GM23248 (cell line): ENCODE measurements around the gene SNX9. TPM values are rescaled to one million over a fixed set of nuclear protein-coding genes. Genes with fewer than 3 reads are reported as not detected.

Experiments used
- DNase-seq: peaks from one replicate; pipeline ENCODE4 v3.0.0-alpha.2; 2015
- H2AFZ ChIP-seq: fragments of 200-600 bp; sonication (generic); 2 replicates; pipeline ENCODE4 v1.6.1; 2016; ENCODE audit warnings: antibody characterized with exemption
- H3F3A ChIP-seq: fragments of 200-600 bp; sonication (generic); 2 replicates; pipeline ENCODE4 v1.6.1; 2016; ENCODE audit warnings: mild to moderate bottlenecking, antibody characterized with exemption, mixed run types; ENCODE audit not compliant: insufficient read depth
- H3K27ac ChIP-seq: fragments of 200-600 bp; sonication (generic); 2 replicates; pipeline ENCODE4 v1.5.1; 2016; ENCODE audit warnings: mild to moderate bottlenecking
- H3K27me3 ChIP-seq: fragments of 200-600 bp; sonication (generic); replicated peaks from 2 replicates; pipeline ENCODE4 v1.6.1; 2016; ENCODE audit warnings: mild to moderate bottlenecking; ENCODE audit not compliant: insufficient read depth
- H3K36me3 ChIP-seq: fragments of 200-600 bp; sonication (generic); 2 replicates; pipeline ENCODE4 v1.6.1; 2016; ENCODE audit warnings: low read depth, mild to moderate bottlenecking
- H3K4me1 ChIP-seq: fragments of 200-600 bp; sonication (generic); 2 replicates; pipeline ENCODE4 v1.6.1; 2016; ENCODE audit warnings: mild to moderate bottlenecking; ENCODE audit not compliant: insufficient read depth
- H3K4me2 ChIP-seq: fragments of 200-600 bp; sonication (generic); one replicate; pipeline ENCODE4 v1.6.1; 2016; ENCODE audit warnings: mild to moderate bottlenecking; ENCODE audit not compliant: unreplicated experiment
- H3K4me3 ChIP-seq: fragments of 200-600 bp; sonication (generic); 2 replicates; pipeline ENCODE4 v1.5.1; 2016; ENCODE audit warnings: mild to moderate bottlenecking
- H3K79me2 ChIP-seq: fragments of 200-600 bp; sonication (generic); 2 replicates; pipeline ENCODE4 v1.6.1; 2016; ENCODE audit warnings: mild to moderate bottlenecking; ENCODE audit not compliant: insufficient read depth
- H3K9ac ChIP-seq: fragments of 200-600 bp; sonication (generic); 2 replicates; pipeline ENCODE4 v1.6.1; 2016; ENCODE audit warnings: mild to moderate bottlenecking
- H3K9me2 ChIP-seq: fragments of 200-600 bp; sonication (generic); 2 replicates; pipeline ENCODE4 v1.6.1; 2016; ENCODE audit warnings: mixed run types, mild to moderate bottlenecking, moderate library complexity; ENCODE audit not compliant: insufficient read depth
- H3K9me3 ChIP-seq: fragments of 200-600 bp; sonication (generic); one replicate; pipeline ENCODE4 v1.6.1; 2017; ENCODE audit warnings: low read depth
- H4K20me1 ChIP-seq: fragments of 200-600 bp; sonication (generic); 2 replicates; pipeline ENCODE4 v1.6.0; 2016; ENCODE audit not compliant: insufficient read depth
- EZH2 ChIP-seq: fragments of 200-600 bp; sonication (generic); IDR thresholded peaks from 2 replicates; pipeline ENCODE4 v1.6.1; 2018; ENCODE audit warnings: antibody characterized with exemption, mild to moderate bottlenecking; ENCODE audit not compliant: insufficient read depth, poor library complexity, severe bottlenecking
- EZH2phosphoT487 ChIP-seq: fragments of 200-600 bp; sonication (generic); IDR thresholded peaks from 2 replicates; pipeline ENCODE4 v1.6.1; 2018; ENCODE audit warnings: antibody characterized with exemption, moderate library complexity, mild to moderate bottlenecking, low read depth; ENCODE audit not compliant: insufficient read depth
- WGBS, 2 experiments: methylation state at CpG; one replicate each; pipeline ENCODE4 v1.1.6; 2015 to 2017; ENCODE audit warnings: low lambda C conversion rate in 2 of 2, low coverage in 1 of 2; ENCODE audit errors: missing lambda C conversion rate in 2 of 2; 5-methylcytosine and 5-hydroxymethylcytosine counted together
- in situ Hi-C: fragments of 300-500 bp; cut with MboI; formaldehyde crosslinking; loops from 2 replicates; pipeline ENCODE4 v1.15.0; 2020
- polyA plus RNA-seq: library from polyadenylated mRNA; unstranded; fragments of >200 nt; fragmentation: Nextera tagmentation; extraction: Ambion mirVana; gene quantifications from 2 replicates; pipeline ENCODE4 v1.2.1, GENCODE V29; 2016
- total RNA-seq: library from RNA; depleted of rRNA; stranded (reverse); fragments of >200 nt; shearing (Covaris generic); gene quantifications from 2 replicates; pipeline ENCODE4 v1.2.3, GENCODE V29; 2014

Gene SNX9
- total and polyA plus RNA-seq, 2 experiments from 2014 or later, result 80.4 to 89.6 TPM

DNA sequence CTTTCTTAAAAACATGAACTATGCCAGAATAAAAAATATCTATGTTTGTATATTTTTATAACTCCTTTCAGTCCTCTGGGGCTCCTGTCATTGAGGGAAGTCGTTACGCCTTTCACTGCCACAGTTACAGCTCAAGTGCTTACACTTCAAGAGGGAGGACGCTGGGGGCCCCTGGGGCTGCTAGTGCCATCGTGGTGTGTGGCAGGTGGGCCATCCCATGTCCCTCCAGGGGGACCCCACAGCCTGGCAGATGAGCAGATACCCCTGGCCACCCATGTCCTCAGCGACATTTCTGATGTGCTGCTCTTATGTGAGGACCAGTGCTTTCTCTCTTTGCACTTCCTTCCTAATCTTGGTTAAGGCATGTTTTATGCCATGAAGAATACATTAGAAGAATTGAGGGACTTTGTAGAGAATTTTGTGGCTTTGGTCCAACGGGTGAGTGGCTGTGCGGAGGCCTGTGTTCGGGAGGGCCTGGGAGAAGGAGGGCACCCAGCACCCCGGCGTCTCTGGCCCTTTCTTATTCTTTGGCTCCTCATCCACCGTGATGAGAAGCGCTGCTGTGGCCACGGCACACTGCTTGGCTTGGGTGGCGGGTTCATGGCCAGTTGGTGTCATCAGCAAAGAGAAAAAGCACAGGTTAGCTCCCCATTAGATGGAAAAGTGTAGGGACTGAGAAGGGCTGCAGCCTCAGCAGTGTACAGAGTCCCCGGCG is 120.4 kb downstream of the SNX9 start:
- no peaks in the 10 kb centered on the region for H3K79me2 ChIP-seq
- no peak for DNase-seq
- no peak overlapping the region for H3K9ac ChIP-seq
- no peaks in the 10 kb centered on the region for H3K9me3 ChIP-seq
- no peaks in the 10 kb centered on the region for H3K4me1 ChIP-seq
- no peaks in the 10 kb centered on the region for H3K27me3 ChIP-seq
- H4K20me1 ChIP-seq, result no peaks in the 10 kb centered on the region
- 87% methylated on average over 16 of the region's 16 CpGs for WGBS, 2 experiments
- H3K9me2 ChIP-seq, result no peaks in the 10 kb centered on the region
- H3F3A ChIP-seq, result peaks cover 47% of the 10 kb centered on the region
- H3K4me2 ChIP-seq, result no peak overlapping the region
- no peak overlapping the region for H3K4me3 ChIP-seq
- no peak for TF ChIP-seq EZH2
- TF ChIP-seq EZH2phosphoT487, result no peak
- in situ Hi-C loops, result no loop called here
- no peak overlapping the region for H3K27ac ChIP-seq
- H2AFZ ChIP-seq, result no peak overlapping the region
- peaks cover 74% of the 10 kb centered on the region for H3K36me3 ChIP-seq

DNA sequence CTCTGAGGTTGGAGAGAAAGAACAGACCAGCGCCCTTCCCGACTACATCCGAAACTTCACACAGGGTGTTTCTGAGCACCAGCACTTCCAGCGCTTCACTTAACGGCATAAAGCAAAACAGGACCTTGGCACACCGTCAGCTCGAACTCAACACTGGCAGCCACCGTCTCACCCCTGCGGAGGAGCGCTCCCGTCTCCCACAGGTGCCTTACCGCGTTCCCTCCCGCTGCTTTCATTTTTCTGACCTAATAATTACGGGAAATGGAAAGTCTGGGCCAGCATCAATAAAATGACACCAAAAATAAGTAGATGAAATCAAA is 120.9 kb downstream of the SNX9 start:
- Histone ChIP-seq H3K4me3 (no peak overlapping the region), H3K27ac (no peak overlapping the region), H2AFZ (no peak overlapping the region), H3K9me2 (no peaks in the 10 kb centered on the region), H3K4me2 (no peak overlapping the region), H3K9me3 (no peaks in the 10 kb centered on the region), H3K79me2 (no peaks in the 10 kb centered on the region), H3K9ac (no peak overlapping the region), H3K36me3 (peaks cover 69% of the 10 kb centered on the region), H3K27me3 (no peaks in the 10 kb centered on the region), H3F3A (peaks cover 47% of the 10 kb centered on the region), H4K20me1 (no peaks in the 10 kb centered on the region), H3K4me1 (no peaks in the 10 kb centered on the region)
- 98 to 100% methylated on average over 15 of the region's 15 CpGs for WGBS, 2 experiments
- no peak for DNase-seq
- in situ Hi-C loops, result no loop called here
- TF ChIP-seq EZH2phosphoT487 (no peak), EZH2 (no peak)

DNA sequence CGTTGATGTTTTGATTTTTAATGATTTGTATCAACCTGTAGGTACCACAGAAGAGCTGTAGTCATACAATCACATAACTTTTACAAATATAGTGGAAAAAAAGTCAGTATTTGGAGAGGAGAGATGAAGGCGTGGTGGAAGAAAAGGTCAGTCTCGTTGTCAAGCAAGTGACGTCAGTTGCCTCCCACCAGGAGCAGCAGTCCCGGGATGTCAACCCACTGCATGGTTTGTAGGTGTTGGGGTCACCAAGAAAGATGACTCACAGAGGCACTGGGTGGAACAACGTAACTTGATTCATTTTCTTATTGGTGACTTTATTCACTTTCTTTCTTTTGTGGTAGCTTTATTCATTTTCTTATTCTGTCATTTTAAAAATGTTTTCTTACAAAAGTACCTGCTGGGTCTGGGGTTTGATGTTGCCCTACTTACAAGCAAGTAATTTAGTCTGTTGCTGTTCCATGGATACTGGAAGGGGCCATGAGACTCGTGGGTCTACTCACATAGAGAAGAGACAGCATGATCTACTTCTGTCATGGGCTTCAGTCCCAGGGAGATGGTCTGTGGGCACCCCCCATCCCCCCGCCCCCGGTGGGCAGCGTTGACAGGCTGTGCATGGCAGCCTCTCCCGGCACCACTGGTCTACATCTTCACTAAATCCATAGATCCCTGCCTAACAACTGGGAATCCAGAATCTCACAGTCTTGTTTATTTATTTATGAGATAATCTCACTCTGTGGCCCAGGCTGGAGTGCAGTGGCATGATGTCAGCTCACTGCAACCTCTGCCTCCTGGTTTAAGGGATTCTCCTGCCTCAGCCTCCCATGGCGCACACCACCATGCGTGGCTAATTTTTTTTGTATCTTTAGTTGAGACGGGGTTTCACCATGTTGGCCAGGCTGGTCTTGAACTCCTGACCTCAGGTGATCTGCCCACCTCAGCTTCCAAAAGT is 122.2 kb downstream of the SNX9 start:
- 85 to 88% methylated on average over 14 of the region's 14 CpGs for WGBS, 2 experiments
- Histone ChIP-seq H3K9ac (no peak overlapping the region), H3K9me2 (no peaks in the 10 kb centered on the region), H3K9me3 (no peaks in the 10 kb centered on the region), H3K4me1 (no peaks in the 10 kb centered on the region), H2AFZ (no peak overlapping the region), H3K27me3 (no peaks in the 10 kb centered on the region), H3K27ac (no peak overlapping the region), H3F3A (peaks cover 59% of the 10 kb centered on the region), H4K20me1 (no peaks in the 10 kb centered on the region), H3K4me2 (no peak overlapping the region), H3K4me3 (no peak overlapping the region), H3K36me3 (peaks cover 57% of the 10 kb centered on the region), H3K79me2 (no peaks in the 10 kb centered on the region)
- TF ChIP-seq EZH2 (no peak), EZH2phosphoT487 (no peak)
- DNase-seq, result no peak
- in situ Hi-C loops, result no loop called here

DNA sequence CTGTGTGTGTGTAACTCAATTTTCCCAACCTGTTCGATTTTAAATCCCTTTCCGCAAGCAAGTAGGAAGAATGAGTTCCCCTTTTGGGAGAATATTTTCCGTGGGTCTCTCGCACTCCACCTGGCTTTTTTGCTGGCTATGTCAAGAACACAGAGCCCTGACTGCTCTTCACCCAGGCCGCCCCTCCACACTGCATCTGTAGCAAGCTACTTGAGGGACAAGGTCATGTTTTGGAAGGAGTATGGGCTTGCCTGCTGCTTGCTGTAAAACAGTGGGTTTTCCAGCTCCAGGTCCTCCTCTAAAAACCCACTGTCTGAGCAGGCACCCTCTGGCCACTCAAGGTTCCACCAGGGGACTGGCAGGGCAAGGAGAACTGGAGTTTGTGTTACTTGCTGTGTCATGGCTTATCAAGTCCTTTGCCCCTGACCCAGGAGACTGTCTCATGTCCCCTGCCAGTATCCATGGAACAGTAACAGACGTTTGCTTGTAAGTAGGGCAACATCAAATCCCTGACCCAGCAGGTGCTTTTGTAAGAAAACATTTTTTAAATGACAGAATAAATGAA is 123.1 kb downstream of the SNX9 start:
- no peaks in the 10 kb centered on the region for H3K79me2 ChIP-seq
- peaks cover 62% of the 10 kb centered on the region for H3F3A ChIP-seq
- no peaks in the 10 kb centered on the region for H3K4me1 ChIP-seq
- no peaks in the 10 kb centered on the region for H3K9me2 ChIP-seq
- TF ChIP-seq EZH2 (no peak), EZH2phosphoT487 (no peak)
- H3K27me3 ChIP-seq, result no peaks in the 10 kb centered on the region
- peaks cover 48% of the 10 kb centered on the region for H3K36me3 ChIP-seq
- in situ Hi-C loops, result no loop called here
- H3K9ac ChIP-seq, result no peak overlapping the region
- WGBS, 2 experiments, result 96% methylated on average over 6 of the region's 6 CpGs
- H2AFZ ChIP-seq, result no peak overlapping the region
- no peak overlapping the region for H3K27ac ChIP-seq
- no peak overlapping the region for H3K4me3 ChIP-seq
- H3K9me3 ChIP-seq, result no peaks in the 10 kb centered on the region
- no peak for DNase-seq
- H4K20me1 ChIP-seq, result no peaks in the 10 kb centered on the region
- H3K4me2 ChIP-seq, result no peak overlapping the region
